Stimulated activated CD8-positive, alpha-beta memory T cell treated with anti-CD3 and anti-CD28 coated beads, Interleukin-15, amount 100 ng/mL, for 24 hours (primary cell): Measurements from ENCODE around the gene STX5.
"Not testable (repeated sequence)": the region's sequence is repeated elsewhere in the genome, so short reads cannot be mapped to it uniquely, and the experiment has no call there.

Source experiments
- DNase-seq: peaks from one replicate; pipeline ENCODE4 v3.0.0-alpha.2; 2020; ENCODE audit warnings: low read depth

STX5 gene

GRCh38 chr11:62782753-62783152 lies 49.1 kb downstream of the STX5 start:
- no peak for DNase-seq

DNA sequence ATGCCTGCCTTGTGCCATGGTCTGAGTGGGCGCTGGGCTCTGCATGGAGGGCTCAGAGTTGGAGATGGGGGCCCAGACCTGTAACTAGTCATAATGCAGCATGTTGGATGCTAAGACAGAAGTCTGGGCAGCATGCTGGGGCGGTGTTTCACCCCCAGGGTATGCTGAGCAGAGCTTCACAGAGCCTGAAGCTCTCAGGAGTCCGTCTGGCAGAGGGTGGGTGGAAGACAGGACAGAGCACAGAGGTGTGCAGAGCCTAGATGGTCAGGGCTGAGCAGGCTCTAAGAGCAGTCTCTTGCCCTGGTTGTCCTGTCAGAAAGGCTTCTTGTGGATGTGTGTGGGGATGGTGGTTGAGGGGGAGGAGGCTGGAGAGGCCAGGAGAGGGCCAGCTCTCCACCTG lies 53.4 kb downstream of the STX5 start:
- no peak for DNase-seq

DNA sequence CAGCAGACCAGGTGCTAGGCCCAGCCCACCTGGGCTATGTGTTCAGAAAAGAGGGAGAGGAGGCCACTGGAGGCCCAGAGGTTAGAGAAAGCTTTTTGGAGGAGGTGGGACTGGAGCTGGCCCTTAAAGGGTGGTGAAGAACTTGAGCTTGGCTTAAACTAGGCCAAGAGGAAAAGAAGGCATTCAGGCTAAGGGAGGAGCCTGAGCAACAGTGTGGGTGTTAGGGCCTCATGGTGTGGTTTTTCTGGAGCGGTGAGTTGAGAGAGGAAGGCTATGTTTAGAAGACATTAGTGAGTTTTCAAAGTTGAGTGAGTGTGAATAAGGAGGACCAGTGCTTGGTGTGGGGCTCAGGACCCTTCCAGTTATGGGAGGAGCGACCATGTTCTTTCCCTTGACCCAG lies 54.5 kb downstream of the STX5 start:
- DNase-seq = no peak

DNA sequence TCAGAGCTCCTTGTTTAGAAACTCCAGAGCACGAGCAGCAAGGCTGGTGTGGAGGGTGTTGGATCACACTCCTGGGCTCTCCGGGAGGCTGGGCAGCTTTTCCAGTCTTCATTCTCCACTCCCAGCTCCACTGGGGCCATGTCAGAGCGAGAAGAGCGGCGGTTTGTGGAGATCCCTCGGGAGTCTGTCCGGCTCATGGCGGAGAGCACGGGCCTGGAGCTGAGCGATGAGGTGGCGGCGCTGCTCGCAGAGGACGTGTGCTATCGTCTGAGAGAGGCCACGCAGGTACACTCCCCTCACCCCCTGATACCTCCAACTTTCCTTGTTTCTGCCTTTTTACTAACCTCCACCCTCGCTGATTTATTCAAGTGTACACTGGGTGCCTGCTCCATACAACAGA lies 56.2 kb downstream of the STX5 start:
- no peak for DNase-seq

DNA sequence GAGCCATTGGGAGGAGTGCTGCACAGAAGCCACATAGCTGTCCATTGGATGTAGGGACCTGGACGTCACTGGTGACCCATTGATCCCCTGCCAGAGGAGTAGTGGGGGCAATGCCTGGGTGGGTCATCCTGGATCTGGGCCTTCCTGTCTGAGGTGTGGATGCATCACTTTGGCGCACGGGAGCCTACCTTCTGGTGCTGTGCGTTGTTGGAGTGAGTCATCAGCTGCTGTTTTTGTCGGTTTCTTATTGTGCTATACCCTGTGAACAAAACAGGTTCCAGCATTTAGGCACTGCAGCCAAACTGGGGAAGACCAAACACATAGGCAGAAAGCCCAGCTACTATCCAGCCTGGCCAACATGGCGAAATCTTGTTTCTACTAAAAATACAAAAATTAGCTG lies 57.4 kb downstream of the STX5 start:
- DNase-seq = no peak

DNA sequence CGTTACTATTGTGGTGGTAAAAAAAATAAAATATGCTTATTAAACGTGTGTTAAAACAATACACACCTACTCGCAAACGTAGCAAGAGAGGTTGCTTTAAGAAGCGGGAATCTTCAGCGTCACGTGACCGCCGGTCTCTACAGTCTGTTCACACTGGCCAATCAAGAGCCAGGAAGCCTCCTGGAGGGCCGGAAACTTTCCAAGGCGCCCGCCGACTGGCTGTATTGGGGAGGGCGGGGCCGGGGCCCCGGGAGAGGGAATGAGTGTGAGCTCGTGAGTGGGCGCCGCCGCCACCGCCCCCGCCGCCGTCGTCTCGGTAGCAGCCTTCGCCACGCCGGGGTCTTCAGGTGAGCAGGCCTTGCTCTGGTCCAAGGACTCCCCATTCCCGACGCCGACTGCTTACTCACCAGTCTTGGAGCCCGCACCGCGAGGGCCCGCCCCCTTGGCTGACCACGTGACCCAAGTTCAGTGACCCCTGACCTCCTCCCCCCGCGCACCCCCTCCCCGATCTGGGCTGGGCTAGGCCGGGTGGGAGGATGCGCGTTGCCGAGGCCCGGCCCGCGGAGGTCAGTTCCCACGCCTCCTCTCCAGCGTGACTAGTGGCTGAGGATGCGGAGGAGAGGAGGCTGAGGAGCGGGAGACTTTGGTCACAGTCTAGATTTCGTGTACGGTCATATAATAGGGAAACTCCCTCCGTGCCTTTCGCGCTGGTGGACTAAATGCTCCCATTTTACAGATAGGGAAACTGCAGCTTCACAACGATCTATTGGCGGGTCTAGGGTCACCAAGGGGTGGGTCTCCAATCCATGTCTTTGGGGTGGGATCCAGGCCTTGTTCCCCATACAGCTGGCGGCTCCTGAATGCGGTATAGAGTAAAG lies 60.5 kb downstream of the STX5 start, which contains the start of gene TAF6L:
Gene TAF6L, plus strand, starts transcription at position 253 of the 878 bp plus-strand sequence. CDS start 4,388 bp downstream, outside the sequence.
- peak; percentile 79 for DNase-seq

GRCh38 chr11:62770778-62771143 lies 61.1 kb downstream of the STX5 start:
- DNase-seq = no peak

- DNase-seq = not testable (repeated sequence)
Observed at GRCh38 chr11:62760867-62761227, 71.0 kb downstream of the STX5 start.

DNA sequence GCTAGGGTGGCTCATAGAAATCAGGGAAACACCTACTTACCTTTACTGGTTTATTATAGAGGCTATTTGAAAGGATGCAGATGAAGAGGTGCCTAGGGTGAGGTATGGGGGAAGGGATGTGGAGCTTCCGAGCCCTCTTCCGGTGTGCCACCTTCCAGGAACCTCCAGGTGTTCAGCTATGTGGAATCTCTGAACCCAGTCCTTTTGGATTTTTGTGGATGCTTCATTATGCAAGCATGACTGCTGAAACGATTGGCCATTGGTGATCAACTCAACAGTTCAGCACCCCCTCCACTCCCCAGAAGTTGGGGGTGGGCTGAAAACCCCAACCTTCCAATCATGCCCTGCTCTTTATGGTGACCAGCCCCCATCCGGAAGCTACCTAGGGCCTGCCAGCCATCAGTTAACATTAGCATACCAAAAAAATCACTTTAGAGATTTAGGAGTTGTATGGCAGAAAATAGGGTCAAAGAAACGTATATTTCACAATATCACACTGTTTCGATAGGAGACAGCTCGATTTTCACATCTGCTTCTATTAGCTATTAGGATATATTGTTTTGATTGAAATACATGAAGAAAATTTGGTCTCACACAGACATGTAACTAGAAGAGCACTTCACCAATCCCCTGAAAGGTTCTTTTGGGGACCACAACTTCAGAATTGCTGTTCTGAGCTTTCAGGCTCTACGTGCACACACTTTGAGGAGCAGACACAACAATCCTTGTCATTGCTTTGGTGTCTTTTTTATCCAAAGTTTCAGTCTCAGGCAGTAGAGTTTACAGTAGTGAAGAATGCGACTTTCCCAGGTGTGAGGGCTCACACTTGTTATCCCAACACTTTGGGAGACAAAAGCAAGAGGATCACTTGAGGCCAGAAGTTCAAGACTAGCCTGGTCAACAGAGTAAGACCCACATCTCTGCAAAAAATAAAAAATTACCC lies 73.7 kb downstream of the STX5 start:
- DNase-seq = no peak
